ENCODE data around the gene DRD2. TPM values are rescaled to one million over a fixed set of nuclear protein-coding genes. Genes with fewer than 3 reads are reported as not detected.
A peak's percentile ranks its signal among the peaks of the same experiment; 100 is the strongest.

DRD2 gene
- total RNA-seq, 1 experiment from 2014 or later, result not detected

- Histone ChIP-seq H3K27ac (no peak overlapping the region), H3K4me3 (no peak overlapping the region), H3K9me3 (replicated peaks) (no peaks in the 10 kb centered on the region), H3K4me1 (replicated peaks) (peaks cover 10% of the 10 kb centered on the region), H3K36me3 (no peaks in the 10 kb centered on the region), H3K27me3 (replicated peaks) (peaks cover 6% of the 10 kb centered on the region; the same call in 1 of the 2 replicates)
- DNase-seq (ENCODE audit: low read depth in 1 of 2, low spot score in 2 of 2), result no peak
Observed at GRCh38 chr11:113472471-113472870, 2.7 kb downstream of the DRD2 start.

DNA sequence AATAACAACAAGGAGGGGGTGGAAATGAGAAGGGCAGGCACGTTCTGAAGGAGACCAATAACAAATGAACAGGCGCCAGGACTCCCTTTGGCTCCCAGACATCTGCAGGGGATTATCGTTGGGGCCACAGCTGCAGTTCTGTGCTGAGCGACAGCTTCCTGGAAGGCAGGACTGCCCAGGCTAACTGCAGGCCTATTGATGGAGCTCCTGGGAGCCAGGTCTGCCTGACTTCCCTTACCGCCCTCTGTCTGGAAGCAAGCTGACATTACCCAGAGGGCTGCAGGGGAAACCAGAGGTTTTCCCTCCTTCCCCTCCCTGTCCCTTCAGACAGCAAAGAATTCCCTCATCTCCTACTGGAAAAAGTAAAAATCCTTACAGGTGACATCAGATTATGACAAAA is 5.0 kb downstream of the DRD2 start:
- Histone ChIP-seq H3K27ac (no peak overlapping the region), H3K4me1 (replicated peaks) (peaks cover 10% of the 10 kb centered on the region), H3K36me3 (no peaks in the 10 kb centered on the region), H3K9me3 (replicated peaks) (no peaks in the 10 kb centered on the region), H3K4me3 (no peak overlapping the region), H3K27me3 (replicated peaks) (no peaks in the 10 kb centered on the region)
- no peak for DNase-seq (ENCODE audit: low read depth in 1 of 2, low spot score in 2 of 2)

GRCh38 chr11:113468726-113469345 is 6.4 kb downstream of the DRD2 start:
- no peak overlapping the region for H3K27ac ChIP-seq
- H3K9me3 ChIP-seq (replicated peaks), result no peaks in the 10 kb centered on the region
- no peak overlapping the region for H3K4me3 ChIP-seq
- no peaks in the 10 kb centered on the region for H3K27me3 ChIP-seq (replicated peaks)
- DNase-seq (ENCODE audit: low read depth in 1 of 2, low spot score in 2 of 2), result no peak
- no peaks in the 10 kb centered on the region for H3K4me1 ChIP-seq (replicated peaks)
- no peaks in the 10 kb centered on the region for H3K36me3 ChIP-seq

DNA sequence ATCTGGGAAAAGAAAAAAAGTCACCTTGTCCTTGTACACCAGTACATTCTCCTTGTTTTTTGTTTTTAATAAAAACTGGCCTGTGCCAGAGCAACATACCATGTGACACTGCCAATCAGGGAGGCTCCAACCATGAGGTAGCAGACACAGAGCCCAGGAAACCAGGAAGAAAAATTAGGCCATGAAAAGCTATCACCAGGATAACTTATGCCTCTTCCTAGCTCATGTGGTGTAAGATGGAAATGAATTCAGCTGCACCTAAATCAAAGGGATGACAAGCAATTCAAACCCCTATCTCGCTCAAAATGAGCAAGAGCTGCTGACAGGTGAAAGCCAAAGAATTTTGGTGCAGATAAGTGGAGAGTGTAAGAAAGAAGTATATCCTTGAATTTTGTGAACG is 7.7 kb downstream of the DRD2 start:
- Histone ChIP-seq H3K4me3 (no peak overlapping the region), H3K36me3 (no peaks in the 10 kb centered on the region), H3K27ac (no peak overlapping the region), H3K27me3 (replicated peaks) (no peaks in the 10 kb centered on the region), H3K4me1 (replicated peaks) (no peaks in the 10 kb centered on the region), H3K9me3 (replicated peaks) (no peaks in the 10 kb centered on the region)
- DNase-seq (ENCODE audit: low read depth in 1 of 2, low spot score in 2 of 2), result no peak

DNA sequence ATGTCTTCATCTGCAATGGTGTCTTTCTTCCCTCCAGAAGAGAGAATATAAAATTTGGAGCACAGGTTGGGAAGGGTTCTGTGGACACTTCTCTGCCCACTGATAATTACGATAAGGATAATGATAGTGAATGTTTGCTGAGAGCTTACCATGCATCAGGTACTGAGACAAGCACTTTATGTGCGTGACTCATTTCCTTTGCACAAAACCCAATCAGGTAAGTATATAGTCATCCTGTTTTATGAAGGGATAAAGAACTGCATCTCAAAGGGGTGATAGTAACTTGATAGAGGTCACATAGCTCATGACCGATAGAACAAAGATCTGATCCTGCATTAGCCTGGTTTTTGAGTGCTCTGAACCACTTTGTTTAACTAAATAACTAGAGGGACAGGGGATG is 9.4 kb downstream of the DRD2 start:
- H3K27ac ChIP-seq, result no peak overlapping the region
- no peak overlapping the region for H3K4me3 ChIP-seq
- H3K27me3 ChIP-seq (replicated peaks), result no peaks in the 10 kb centered on the region
- H3K36me3 ChIP-seq, result no peaks in the 10 kb centered on the region
- H3K4me1 ChIP-seq (replicated peaks), result no peaks in the 10 kb centered on the region
- DNase-seq (ENCODE audit: low read depth in 1 of 2, low spot score in 2 of 2), result no peak
- no peaks in the 10 kb centered on the region for H3K9me3 ChIP-seq (replicated peaks)

- Histone ChIP-seq H3K36me3 (no peaks in the 10 kb centered on the region), H3K4me3 (no peak overlapping the region), H3K4me1 (replicated peaks) (no peaks in the 10 kb centered on the region), H3K27ac (no peak overlapping the region), H3K27me3 (replicated peaks) (no peaks in the 10 kb centered on the region), H3K9me3 (replicated peaks) (no peaks in the 10 kb centered on the region)
- DNase-seq (ENCODE audit: low read depth in 1 of 2, low spot score in 2 of 2), result no peak
Observed at GRCh38 chr11:113464416-113464815, 10.8 kb downstream of the DRD2 start.

GRCh38 chr11:113462830-113463229 is 12.4 kb downstream of the DRD2 start:
- Histone ChIP-seq H3K4me1 (replicated peaks) (no peaks in the 10 kb centered on the region), H3K9me3 (replicated peaks) (no peaks in the 10 kb centered on the region), H3K27ac (no peak overlapping the region), H3K4me3 (no peak overlapping the region), H3K27me3 (replicated peaks) (no peaks in the 10 kb centered on the region), H3K36me3 (no peaks in the 10 kb centered on the region)
- DNase-seq (ENCODE audit: low read depth in 1 of 2, low spot score in 2 of 2), result no peak

DNA sequence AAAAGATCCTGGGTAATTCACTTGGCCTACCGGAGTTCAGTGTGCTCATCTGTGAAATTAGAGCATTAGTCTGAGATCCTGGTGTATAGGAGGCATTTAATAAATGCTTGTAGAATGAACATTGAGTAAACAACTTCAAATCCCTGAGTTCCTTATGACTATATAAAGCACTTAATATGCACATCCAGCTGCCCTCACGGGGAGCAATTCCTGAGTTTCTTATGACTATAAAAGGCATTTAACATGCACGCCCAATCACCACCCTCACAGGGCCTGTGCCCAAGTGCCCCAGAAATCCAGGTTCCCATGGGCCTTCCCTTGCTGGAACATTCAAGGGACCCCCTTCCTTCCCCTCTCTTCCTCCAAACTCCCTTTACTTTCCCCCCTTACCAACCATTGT is 13.6 kb downstream of the DRD2 start:
- H3K9me3 ChIP-seq (replicated peaks), result no peaks in the 10 kb centered on the region
- no peak overlapping the region for H3K27ac ChIP-seq
- no peaks in the 10 kb centered on the region for H3K36me3 ChIP-seq
- DNase-seq (ENCODE audit: low read depth in 1 of 2, low spot score in 2 of 2), result no peak
- no peaks in the 10 kb centered on the region for H3K4me1 ChIP-seq (replicated peaks)
- no peak overlapping the region for H3K4me3 ChIP-seq
- H3K27me3 ChIP-seq (replicated peaks), result no peaks in the 10 kb centered on the region

- Histone ChIP-seq H3K27ac (no peak overlapping the region), H3K4me1 (replicated peaks) (no peaks in the 10 kb centered on the region), H3K36me3 (no peaks in the 10 kb centered on the region), H3K9me3 (replicated peaks) (no peaks in the 10 kb centered on the region), H3K27me3 (replicated peaks) (no peaks in the 10 kb centered on the region), H3K4me3 (no peak overlapping the region)
- DNase-seq (ENCODE audit: low read depth in 1 of 2, low spot score in 2 of 2), result no peak
Observed at GRCh38 chr11:113460469-113460868, 14.7 kb downstream of the DRD2 start.

DNA sequence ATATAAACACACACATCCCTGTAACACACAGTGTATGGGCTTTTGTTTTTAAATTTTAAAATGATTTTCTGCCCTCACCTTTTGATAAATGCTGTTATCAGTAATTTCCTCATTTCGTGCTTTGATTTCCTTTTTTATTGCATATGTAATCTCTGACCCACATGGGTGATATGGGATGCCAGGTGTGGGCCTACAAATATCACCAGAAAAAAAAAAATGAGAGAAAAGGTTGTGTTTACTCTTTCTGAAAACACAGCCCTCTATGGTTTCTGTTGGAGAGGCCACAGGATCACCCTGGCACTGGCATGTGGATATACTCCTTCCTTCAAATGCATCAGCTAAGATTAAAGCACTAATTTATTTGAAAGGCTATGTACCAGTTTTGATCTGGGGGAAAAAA is 17.0 kb downstream of the DRD2 start:
- no peaks in the 10 kb centered on the region for H3K9me3 ChIP-seq (replicated peaks)
- H3K4me3 ChIP-seq, result no peak overlapping the region
- H3K4me1 ChIP-seq (replicated peaks), result peaks cover under 1% of the 10 kb centered on the region
- H3K27me3 ChIP-seq (replicated peaks), result no peaks in the 10 kb centered on the region
- DNase-seq (ENCODE audit: low read depth in 1 of 2, low spot score in 2 of 2), result no peak
- H3K27ac ChIP-seq, result no peak overlapping the region
- H3K36me3 ChIP-seq, result no peaks in the 10 kb centered on the region

GRCh38 chr11:113457784-113458183 is 17.4 kb downstream of the DRD2 start:
- no peaks in the 10 kb centered on the region for H3K36me3 ChIP-seq

DNA sequence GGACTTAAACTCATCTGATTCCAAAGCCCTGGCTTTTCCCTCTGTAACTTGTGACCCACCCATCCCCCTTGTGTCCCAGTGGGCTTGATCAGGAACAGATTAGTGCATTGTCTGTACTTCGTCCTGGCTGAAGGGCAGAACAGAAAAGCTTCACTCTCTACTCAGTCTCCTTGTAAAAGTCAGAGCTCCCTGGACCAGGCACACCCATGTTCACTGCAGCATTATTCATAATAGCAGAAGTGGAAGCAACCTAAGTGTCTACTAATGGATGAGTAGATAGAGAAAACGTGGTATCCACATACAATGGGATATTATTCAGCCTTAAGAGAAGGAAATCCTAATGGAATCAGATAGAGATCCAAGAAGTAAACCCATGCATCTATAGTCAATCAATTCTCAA is 20.7 kb downstream of the DRD2 start:
- H3K4me1 ChIP-seq (replicated peaks), result peaks cover 17% of the 10 kb centered on the region
- H3K36me3 ChIP-seq, result no peaks in the 10 kb centered on the region
- H3K27me3 ChIP-seq (replicated peaks), result no peaks in the 10 kb centered on the region
- no peak overlapping the region for H3K4me3 ChIP-seq
- H3K9me3 ChIP-seq (replicated peaks), result no peaks in the 10 kb centered on the region
- no peak overlapping the region for H3K27ac ChIP-seq
- DNase-seq (ENCODE audit: low read depth in 1 of 2, low spot score in 2 of 2), result no peak

More at GRCh38 chr11:113457784-113458183, 17.4 kb downstream of the DRD2 start:
- peaks cover 4% of the 10 kb centered on the region for H3K4me1 ChIP-seq (replicated peaks)
- H3K9me3 ChIP-seq (replicated peaks), result no peaks in the 10 kb centered on the region
- no peaks in the 10 kb centered on the region for H3K27me3 ChIP-seq (replicated peaks)
- H3K4me3 ChIP-seq, result no peak overlapping the region
- no peak overlapping the region for H3K27ac ChIP-seq
- no peak for DNase-seq (ENCODE audit: low read depth in 1 of 2, low spot score in 2 of 2)

DNA sequence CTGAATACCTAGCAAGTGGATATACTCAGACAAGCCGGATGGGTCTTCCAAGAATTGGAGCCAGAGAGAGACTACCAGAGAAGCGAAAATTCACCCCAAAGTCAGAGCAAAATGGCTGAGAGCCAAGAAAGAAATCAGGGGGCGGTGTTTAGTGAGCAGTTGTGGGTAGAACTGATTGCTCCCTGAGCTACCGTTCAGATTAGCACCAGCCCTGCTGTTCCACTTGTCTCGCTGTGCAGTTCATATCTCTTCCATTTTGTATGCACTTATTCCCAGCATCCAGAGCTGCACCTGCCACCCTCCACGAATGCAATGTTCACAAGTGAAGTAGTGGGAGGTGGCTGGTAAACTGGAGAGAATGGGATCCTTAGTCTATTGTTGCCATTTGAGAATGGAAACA is 25.5 kb downstream of the DRD2 start:
- Histone ChIP-seq H3K36me3 (no peaks in the 10 kb centered on the region), H3K4me3 (no peak overlapping the region), H3K9me3 (replicated peaks) (no peaks in the 10 kb centered on the region), H3K27ac (no peak overlapping the region), H3K4me1 (replicated peaks) (peaks cover 37% of the 10 kb centered on the region), H3K27me3 (replicated peaks) (no peaks in the 10 kb centered on the region)
- no peak for DNase-seq (ENCODE audit: low read depth in 1 of 2, low spot score in 2 of 2)

GRCh38 chr11:113448316-113448677 is 26.9 kb downstream of the DRD2 start:
- Histone ChIP-seq H3K4me3 (no peak overlapping the region), H3K36me3 (no peaks in the 10 kb centered on the region), H3K4me1 (replicated peaks) (peaks cover 37% of the 10 kb centered on the region), H3K9me3 (replicated peaks) (no peaks in the 10 kb centered on the region), H3K27ac (0 out of 2 replicates have a peak overlapping the region, but pooled peaks have one; percentile 34), H3K27me3 (replicated peaks) (no peaks in the 10 kb centered on the region)
- DNase-seq (ENCODE audit: low read depth in 1 of 2, low spot score in 2 of 2), result no peak

Data from SJSA1 (cell line).